Neural progenitor cell (in vitro differentiated cells): ENCODE data around the gene OR2C3.

Experiments
- EZH2 ChIP-seq: fragments of 200-600 bp; sonication (generic); IDR thresholded peaks from 2 replicates; pipeline ENCODE4 v1.6.1; 2017; ENCODE audit warnings: antibody characterized with exemption, mild to moderate bottlenecking, moderate library complexity
- EZH2phosphoT487 ChIP-seq: fragments of 200-600 bp; sonication (generic); IDR thresholded peaks from 2 replicates; pipeline ENCODE4 v1.6.1; 2017; ENCODE audit warnings: antibody characterized with exemption
- TF ChIP-seq, protein P1 (sequence below): fragments of 200-600 bp; sonication (generic); IDR thresholded peaks from 2 replicates; pipeline ENCODE4 v1.5.1; 2017; ENCODE audit warnings: antibody characterized with exemption, mild to moderate bottlenecking

DNA sequence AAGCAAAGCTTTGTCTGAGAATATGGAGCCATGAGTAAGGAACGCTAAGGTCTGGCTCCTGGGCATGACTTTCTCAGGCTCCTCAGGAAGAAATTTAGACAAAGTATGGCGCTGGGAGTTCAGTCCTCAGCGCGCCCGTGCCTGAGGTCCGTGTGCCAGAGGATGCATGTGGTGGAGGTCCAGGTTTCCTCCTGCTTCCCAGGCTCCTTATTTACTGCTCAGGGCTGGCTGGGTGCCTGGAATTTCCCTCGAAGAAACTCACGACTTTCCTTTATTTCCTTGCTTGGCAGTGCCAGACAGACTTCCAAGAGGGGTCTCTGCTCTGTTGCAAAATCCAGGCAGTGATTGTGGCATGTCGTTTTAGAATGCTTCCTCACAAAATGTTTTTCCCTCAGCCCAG, 26.0 kb upstream of the OR2C3 start:
- TF ChIP-seq, protein P1, sequence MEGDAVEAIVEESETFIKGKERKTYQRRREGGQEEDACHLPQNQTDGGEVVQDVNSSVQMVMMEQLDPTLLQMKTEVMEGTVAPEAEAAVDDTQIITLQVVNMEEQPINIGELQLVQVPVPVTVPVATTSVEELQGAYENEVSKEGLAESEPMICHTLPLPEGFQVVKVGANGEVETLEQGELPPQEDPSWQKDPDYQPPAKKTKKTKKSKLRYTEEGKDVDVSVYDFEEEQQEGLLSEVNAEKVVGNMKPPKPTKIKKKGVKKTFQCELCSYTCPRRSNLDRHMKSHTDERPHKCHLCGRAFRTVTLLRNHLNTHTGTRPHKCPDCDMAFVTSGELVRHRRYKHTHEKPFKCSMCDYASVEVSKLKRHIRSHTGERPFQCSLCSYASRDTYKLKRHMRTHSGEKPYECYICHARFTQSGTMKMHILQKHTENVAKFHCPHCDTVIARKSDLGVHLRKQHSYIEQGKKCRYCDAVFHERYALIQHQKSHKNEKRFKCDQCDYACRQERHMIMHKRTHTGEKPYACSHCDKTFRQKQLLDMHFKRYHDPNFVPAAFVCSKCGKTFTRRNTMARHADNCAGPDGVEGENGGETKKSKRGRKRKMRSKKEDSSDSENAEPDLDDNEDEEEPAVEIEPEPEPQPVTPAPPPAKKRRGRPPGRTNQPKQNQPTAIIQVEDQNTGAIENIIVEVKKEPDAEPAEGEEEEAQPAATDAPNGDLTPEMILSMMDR, result no peak
- TF ChIP-seq EZH2phosphoT487 (no peak), EZH2 (no peak)
